HEK293T (cell line): ENCODE measurements around the gene SLC6A1.

Source experiments
- CTCF ChIA-PET: fragments of 350-600 bp; formaldehyde crosslinking; extraction: SDS; loops from one replicate; lab custom pipeline; 2021; ENCODE audit warnings: antibody characterized with exemption, inconsistent platforms; lab: Yijun Ruan, JAX
- POLR2A ChIA-PET: fragments of 350-600 bp; formaldehyde crosslinking; extraction: SDS; loops from one replicate; lab custom pipeline; 2020; ENCODE audit warnings: antibody characterized with exemption, inconsistent platforms; lab: Yijun Ruan, JAX
- DNase-seq: peaks from one replicate; pipeline ENCODE4 v3.0.0; 2012; ENCODE audit warnings: mixed read lengths; ENCODE audit errors: extremely low spot score
- ARNT ChIP-seq: fragments of 450-650 bp; IDR thresholded peaks from 2 replicates; pipeline ENCODE4 v1.6.1; 2017; ENCODE audit warnings: mild to moderate bottlenecking
- BHLHE40 ChIP-seq: fragments of 450-650 bp; IDR thresholded peaks from 2 replicates; pipeline ENCODE4 v1.6.1; 2016; ENCODE audit warnings: mild to moderate bottlenecking, moderate library complexity, borderline replicate concordance
- CTBP1 ChIP-seq: fragments of 450-650 bp; IDR thresholded peaks from 2 replicates; pipeline ENCODE4 v1.6.1; 2016; ENCODE audit warnings: borderline replicate concordance
- ELF4 ChIP-seq: fragments of 450-650 bp; IDR thresholded peaks from 2 replicates; pipeline ENCODE4 v1.6.1; 2017; ENCODE audit warnings: antibody characterized with exemption
- FOXA1 ChIP-seq: fragments of 450-650 bp; IDR thresholded peaks from 2 replicates; pipeline ENCODE4 v1.6.1; 2016; ENCODE audit warnings: mild to moderate bottlenecking
- FOXK2 ChIP-seq: fragments of 450-650 bp; IDR thresholded peaks from 2 replicates; pipeline ENCODE4 v1.6.1; 2016; ENCODE audit warnings: mild to moderate bottlenecking
- FOXM1 ChIP-seq: fragments of 450-650 bp; IDR thresholded peaks from 2 replicates; pipeline ENCODE4 v1.6.1; 2017; ENCODE audit warnings: mild to moderate bottlenecking, borderline replicate concordance
- HDGF ChIP-seq: fragments of 450-650 bp; IDR thresholded peaks from 2 replicates; pipeline ENCODE4 v1.6.1; 2017; ENCODE audit warnings: antibody characterized with exemption, borderline replicate concordance
- L3MBTL2 ChIP-seq: fragments of 450-650 bp; conservative IDR thresholded peaks from 2 replicates; pipeline ENCODE4 v1.6.1; 2016; ENCODE audit warnings: mild to moderate bottlenecking
- LEF1 ChIP-seq: fragments of 450-650 bp; IDR thresholded peaks from 2 replicates; pipeline ENCODE4 v1.6.1; 2017; ENCODE audit warnings: mild to moderate bottlenecking, borderline replicate concordance
- NFRKB ChIP-seq: fragments of 450-650 bp; IDR thresholded peaks from 2 replicates; pipeline ENCODE4 v1.6.1; 2016; ENCODE audit warnings: mild to moderate bottlenecking, moderate library complexity
- PKNOX1 ChIP-seq: fragments of 450-650 bp; IDR thresholded peaks from 2 replicates; pipeline ENCODE4 v1.6.1; 2016
- SP1 ChIP-seq: fragments of 450-650 bp; IDR thresholded peaks from 2 replicates; pipeline ENCODE4 v1.6.1; 2017
- SUZ12 ChIP-seq: fragments of 450-650 bp; IDR thresholded peaks from 2 replicates; pipeline ENCODE4 v1.6.1; 2016; ENCODE audit warnings: mild to moderate bottlenecking
- TARDBP ChIP-seq: fragments of 450-650 bp; IDR thresholded peaks from 2 replicates; pipeline ENCODE4 v1.6.1; 2016
- ZNF384 ChIP-seq: fragments of 450-650 bp; IDR thresholded peaks from 2 replicates; pipeline ENCODE4 v1.6.1; 2016

Gene SLC6A1

GRCh38 chr3:10949197-10949596 lies 43.4 kb upstream of the SLC6A1 start:
- CTCF ChIA-PET, result interaction anchor here (1.6 kb wide), 1 partner anchor 111 kb away, joined by 4 read pairs; no protein-coding TSS in a partner anchor
- POLR2A ChIA-PET, result no interaction called here
- no peak for DNase-seq
- no peak for TF ChIP-seq ELF4

GRCh38 chr3:10950476-10951294 lies 41.9 kb upstream of the SLC6A1 start:
- DNase-seq, result peak; percentile 57
- POLR2A ChIA-PET, result no interaction called here
- TF ChIP-seq NFRKB, result no peak
- TF ChIP-seq TARDBP, result no peak
- TF ChIP-seq L3MBTL2, result no peak
- TF ChIP-seq SUZ12, result no peak
- no peak for TF ChIP-seq FOXM1
- TF ChIP-seq LEF1, result no peak
- no peak for TF ChIP-seq ZNF384
- CTCF ChIA-PET, result interaction anchor here (0.5 to 0.9 kb wide), 5 partner anchors 11 to 177 kb away, joined by 3 to 6 read pairs (median 4); no protein-coding TSS in a partner anchor

GRCh38 chr3:10951295-10951926 lies 41.1 kb upstream of the SLC6A1 start:
- CTCF ChIA-PET, result interaction anchor here (0.5 to 0.9 kb wide), 5 partner anchors 11 to 178 kb away, joined by 3 to 6 read pairs (median 4); no protein-coding TSS in a partner anchor
- POLR2A ChIA-PET, result no interaction called here
- no peak for DNase-seq
- TF ChIP-seq HDGF (no peak), FOXK2 (no peak), BHLHE40 (no peak), L3MBTL2 (no peak), FOXA1 (no peak), PKNOX1 (no peak), ARNT (no peak), NFRKB (no peak), ELF4 (no peak), SUZ12 (no peak), LEF1 (no peak), CTBP1 (no peak), SP1 (no peak), TARDBP (no peak)

GRCh38 chr3:10952525-10952924 lies 40.0 kb upstream of the SLC6A1 start:
- POLR2A ChIA-PET, result no interaction called here
- CTCF ChIA-PET, result no interaction called here
- TF ChIP-seq HDGF (no peak), NFRKB (no peak), LEF1 (no peak), ARNT (no peak), SP1 (no peak), PKNOX1 (no peak), BHLHE40 (no peak), L3MBTL2 (no peak)
- no peak for DNase-seq

GRCh38 chr3:10954740-10955139 lies 37.8 kb upstream of the SLC6A1 start:
- ChIA-PET CTCF (interaction anchor here (0.8 kb wide), 1 partner anchor 9 kb away, joined by 4 read pairs; no protein-coding TSS in a partner anchor), POLR2A (no interaction called here)
- TF ChIP-seq TARDBP (no peak), FOXA1 (no peak), ARNT (no peak), ELF4 (no peak), SP1 (no peak), FOXK2 (no peak), L3MBTL2 (no peak), FOXM1 (no peak), PKNOX1 (no peak), HDGF (no peak), SUZ12 (no peak), BHLHE40 (no peak), ZNF384 (no peak), NFRKB (no peak), CTBP1 (no peak), LEF1 (no peak)
- no peak for DNase-seq

- no peak for TF ChIP-seq PKNOX1
- no peak for TF ChIP-seq TARDBP
- no peak for TF ChIP-seq NFRKB
- TF ChIP-seq SUZ12, result no peak
- no peak for TF ChIP-seq FOXM1
- no peak for TF ChIP-seq FOXA1
- TF ChIP-seq HDGF, result no peak
- TF ChIP-seq FOXK2, result no peak
- no peak for TF ChIP-seq BHLHE40
- TF ChIP-seq ARNT, result no peak
- TF ChIP-seq LEF1, result no peak
- no peak for TF ChIP-seq ZNF384
- no peak for TF ChIP-seq ELF4
- TF ChIP-seq CTBP1, result no peak
- no peak for TF ChIP-seq L3MBTL2
- no peak for TF ChIP-seq SP1
- no peak for DNase-seq
- ChIA-PET POLR2A (no interaction called here), CTCF (interaction anchor here (0.6 kb wide), 1 partner anchor 43 kb away, joined by 3 read pairs; no protein-coding TSS in a partner anchor)
Observed at GRCh38 chr3:10955711-10956453, 36.7 kb upstream of the SLC6A1 start.
